GM12865 (cell line): Measurements from ENCODE around the gene INSC.

Source experiments
- DNase-seq: peaks from one replicate; pipeline ENCODE4 v3.0.0; 2010; ENCODE audit warnings: low read depth
- H3K4me3 ChIP-seq: 2 replicates; pipeline ENCODE4 v1.5.1; 2011; ENCODE audit warnings: mild to moderate bottlenecking, low read depth, low read length, control low read depth
- CTCF ChIP-seq: IDR thresholded peaks from 2 replicates; pipeline ENCODE4 v1.5.1; 2011; ENCODE audit warnings: low read length, control low read depth, low read depth, inconsistent platforms; ENCODE audit not compliant: insufficient read depth; ENCODE audit errors: missing control alignments

Gene INSC

DNA sequence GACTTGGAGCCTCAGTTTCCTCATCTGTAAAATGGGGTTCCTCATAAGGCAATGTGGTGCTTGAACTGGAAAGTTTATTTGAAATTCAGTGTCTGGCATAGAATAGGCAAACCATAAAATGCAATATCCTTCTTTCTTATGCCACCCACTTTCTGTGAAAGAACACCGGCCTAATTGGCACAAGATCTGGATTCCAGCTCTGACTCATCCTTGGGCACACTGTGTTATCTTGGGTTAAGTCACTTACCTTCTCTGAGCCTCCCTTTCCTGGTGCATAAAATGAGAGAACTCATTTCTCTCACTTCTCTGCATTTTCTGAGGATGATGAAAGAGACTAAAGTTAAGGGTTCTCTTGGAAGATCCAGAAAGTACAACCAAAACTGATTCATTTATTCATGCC is 5.1 kb downstream of the INSC start:
- TF ChIP-seq CTCF = no peak

DNA sequence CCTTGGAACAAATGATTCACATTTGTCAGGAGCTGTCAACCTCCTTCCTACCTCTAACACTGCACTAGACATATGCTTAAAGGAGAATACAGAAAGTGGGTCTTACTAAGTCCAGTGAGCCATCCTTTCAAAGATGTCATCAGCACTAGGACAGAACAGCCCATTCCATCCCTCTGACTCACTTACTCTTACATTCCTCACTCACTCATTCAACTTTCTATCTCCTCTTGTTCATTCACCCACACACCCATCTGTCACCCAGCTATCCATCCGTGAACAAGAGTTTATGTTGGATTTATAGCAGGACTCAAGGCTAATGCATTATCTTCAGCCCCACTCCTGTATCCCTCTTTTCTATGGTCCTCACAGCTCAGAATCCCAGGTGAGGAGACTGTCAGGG is 9.1 kb downstream of the INSC start:
- H3K4me3 ChIP-seq = no peak overlapping the region
- no peak for DNase-seq
- no peak for TF ChIP-seq CTCF

More for the DNA sequence above, 5.1 kb downstream of the INSC start:
- no peak for DNase-seq
- no peak overlapping the region for H3K4me3 ChIP-seq

- no peak for TF ChIP-seq CTCF
- no peak for DNase-seq
- H3K4me3 ChIP-seq = no peak overlapping the region
Measured at GRCh38 chr11:15124528-15124927, 9.8 kb downstream of the INSC start.

DNA sequence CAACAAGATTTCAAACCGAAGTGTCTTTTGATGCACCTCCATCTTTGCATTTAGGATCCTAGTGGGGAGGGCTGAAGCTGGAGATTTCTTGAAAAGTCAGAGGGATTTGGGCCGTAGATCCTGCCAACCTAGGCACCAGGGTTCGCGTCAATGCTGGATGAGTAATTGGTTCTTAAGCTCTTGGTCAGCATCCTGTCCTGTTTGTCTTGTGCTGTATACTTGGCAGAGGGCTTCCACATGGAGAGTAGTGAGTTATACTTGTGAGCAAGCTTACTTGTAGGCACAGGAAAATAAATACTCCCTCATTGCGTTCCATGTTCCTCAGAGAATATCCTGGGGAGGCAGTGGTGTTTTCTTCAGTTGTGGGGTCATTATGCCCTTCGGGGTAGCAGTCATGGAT is 12.6 kb downstream of the INSC start:
- no peak overlapping the region for H3K4me3 ChIP-seq
- TF ChIP-seq CTCF = no peak
- DNase-seq = no peak

DNA sequence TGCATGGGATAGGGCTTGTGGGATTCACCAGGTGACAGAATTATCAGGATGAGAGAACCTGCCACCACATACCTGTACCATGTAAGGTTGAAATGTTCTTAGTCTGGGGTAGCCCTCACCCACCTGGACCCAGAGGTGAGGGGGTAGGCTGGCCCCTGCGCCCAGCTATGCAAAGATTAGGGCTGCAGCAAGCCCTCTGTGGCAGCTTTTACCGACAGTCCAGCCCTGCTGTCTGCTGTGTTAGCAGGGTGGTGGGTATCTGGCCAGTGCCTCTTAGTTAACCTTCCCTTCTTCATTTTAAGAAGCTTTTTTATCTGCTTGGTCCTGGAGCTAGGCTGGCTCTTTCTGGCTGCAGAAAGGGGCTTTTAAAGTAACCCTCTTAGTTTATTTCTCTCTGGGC is 13.9 kb downstream of the INSC start:
- H3K4me3 ChIP-seq = no peak overlapping the region
- TF ChIP-seq CTCF = no peak
- no peak for DNase-seq

DNA sequence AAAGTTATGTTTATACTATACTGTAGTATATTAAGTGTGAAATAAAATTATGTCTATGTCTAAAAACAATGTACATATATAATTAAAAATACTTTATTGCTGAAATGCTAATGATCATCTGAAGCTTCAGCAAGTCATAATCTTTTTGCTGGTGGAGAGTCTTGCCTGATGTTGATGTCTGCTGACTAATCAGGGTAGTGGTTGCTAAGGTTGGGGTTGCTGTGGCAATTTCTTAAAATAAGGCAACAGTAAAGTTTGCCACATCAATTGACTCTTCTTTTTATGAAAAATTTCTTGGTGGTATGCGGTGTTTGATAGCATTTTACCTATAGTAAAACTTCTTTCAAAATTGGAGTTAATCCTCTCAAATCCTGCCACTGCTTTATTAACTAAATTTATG is 21.4 kb downstream of the INSC start:
- no peak for TF ChIP-seq CTCF
- no peak for DNase-seq
- H3K4me3 ChIP-seq = no peak overlapping the region

- TF ChIP-seq CTCF = no peak
- no peak overlapping the region for H3K4me3 ChIP-seq
- DNase-seq = no peak
Measured at GRCh38 chr11:15139096-15139770, 24.5 kb downstream of the INSC start.
